Islet precursor cell (in vitro differentiated cells): ENCODE measurements around the gene PHOX2A.
"Not testable (repeated sequence)": the region's sequence is repeated elsewhere in the genome, so short reads cannot be mapped to it uniquely, and the experiment has no call there.

ENCODE experiments used
- DNase-seq: peaks from one replicate; pipeline ENCODE4 v3.0.0-alpha.2; 2018

The PHOX2A gene

GRCh38 chr11:72221386-72222075 is 22.4 kb downstream of the PHOX2A start:
- DNase-seq = peak; percentile 43

GRCh38 chr11:72220696-72221363 is 23.1 kb downstream of the PHOX2A start:
- peak; percentile 40 for DNase-seq

- DNase-seq = no peak
Observed at GRCh38 chr11:72218251-72218745, 25.7 kb downstream of the PHOX2A start.

GRCh38 chr11:72217841-72218240 is 26.1 kb downstream of the PHOX2A start:
- DNase-seq = no peak

GRCh38 chr11:72216638-72217037 is 27.3 kb downstream of the PHOX2A start, which contains the start of gene FOLR2:
Gene FOLR2 (plus strand): TSS chr11:72216794. CDS start chr11:72218585, 1,791 bp downstream.
- DNase-seq = no peak

- no peak for DNase-seq
Observed at GRCh38 chr11:72209101-72209500, 34.9 kb downstream of the PHOX2A start.

- DNase-seq = no peak
Observed at GRCh38 chr11:72208281-72208680, 35.7 kb downstream of the PHOX2A start.

- DNase-seq = not testable (repeated sequence)
Observed at GRCh38 chr11:72206794-72207193, 37.2 kb downstream of the PHOX2A start.

- DNase-seq = no peak
Observed at GRCh38 chr11:72204886-72205285, 39.1 kb downstream of the PHOX2A start.

- peak; percentile 14 for DNase-seq
Observed at GRCh38 chr11:72203163-72203562, 40.8 kb downstream of the PHOX2A start.

- peak; percentile 7 for DNase-seq
Observed at GRCh38 chr11:72202571-72202970, 41.4 kb downstream of the PHOX2A start.

- not testable (repeated sequence) for DNase-seq
Observed at GRCh38 chr11:72201445-72201844, 42.5 kb downstream of the PHOX2A start.

- DNase-seq = peak; percentile 33
Observed at GRCh38 chr11:72195518-72196270, 48.3 kb downstream of the PHOX2A start.

- peak; percentile 91 for DNase-seq
Observed at GRCh38 chr11:72191961-72192381, 52.0 kb downstream of the PHOX2A start, which contains the start of gene FOLR1. Gene FOLR1 (plus strand): TSS chr11:72192140. CDS start chr11:72192174, 34 bp downstream.

GRCh38 chr11:72190631-72191071 is 53.3 kb downstream of the PHOX2A start:
- DNase-seq = peak; percentile 68

- DNase-seq = peak; percentile 93
Observed at GRCh38 chr11:72189455-72190250, 54.3 kb downstream of the PHOX2A start.
